Kidney (tissue), 14 donors: ENCODE results near the gene BABAM2. TPM values are rescaled to one million over a fixed set of nuclear protein-coding genes. Genes with fewer than 3 reads are reported as not detected.

Source experiments
- DNase-seq, 5 donors: peaks; one replicate each; pipeline ENCODE4 v3.0.0-alpha.2; 2013 to 2020
- FAIRE-seq: peaks from 2 replicates; lab custom pipeline; 2012; peaks lifted over from hg19 to GRCh38; lab: Jason Lieb, UNC
- H3K27ac ChIP-seq, 2 donors: one replicate each; pipeline ENCODE4 v1.7.0; 2013; ENCODE audit warnings: low read depth in 2 of 2, low read length in 2 of 2, inconsistent platforms in 1 of 2
- H3K27me3 ChIP-seq: one replicate; pipeline ENCODE4 v1.7.1; 2013; ENCODE audit warnings: low read length, inconsistent platforms; ENCODE audit not compliant: control insufficient read depth, insufficient read depth
- H3K36me3 ChIP-seq, 3 donors: one replicate each; pipeline versions ENCODE4 v1.7.0 to v1.7.1; 2013; ENCODE audit warnings: low read length in 3 of 3, control low read depth in 1 of 3, inconsistent platforms in 1 of 3; ENCODE audit not compliant: insufficient read depth in 3 of 3, control insufficient read depth in 2 of 3
- H3K4me1 ChIP-seq, 3 donors: one replicate each; pipeline versions ENCODE4 v1.7.0 to v1.7.1; 2013; ENCODE audit warnings: low read length in 3 of 3, inconsistent platforms in 1 of 3, low read depth in 1 of 3; ENCODE audit not compliant: control insufficient read depth in 2 of 3, insufficient read depth in 2 of 3
- H3K4me3 ChIP-seq, 3 donors: one replicate each; pipeline versions ENCODE4 v1.7.0 to v1.8.1; 2013; ENCODE audit warnings: low read length in 3 of 3, control low read depth in 1 of 3, inconsistent platforms in 1 of 3
- H3K9ac ChIP-seq, 3 donors: one replicate each; pipeline versions ENCODE4 v1.7.0 to v1.7.1; 2013; ENCODE audit warnings: low read length in 3 of 3, control low read depth in 1 of 3, inconsistent platforms in 1 of 3
- H3K9me3 ChIP-seq, 3 donors: one replicate each; pipeline versions ENCODE4 v1.7.0 to v1.7.1; 2013; ENCODE audit warnings: low read length in 3 of 3, control low read depth in 1 of 3, inconsistent platforms in 1 of 3; ENCODE audit not compliant: control insufficient read depth in 2 of 3, insufficient read depth in 1 of 3
- CTCF ChIP-seq: IDR thresholded peaks from 3 replicates; pipeline ENCODE4 v1.5.1; 2012; ENCODE audit warnings: mild to moderate bottlenecking, moderate library complexity, borderline replicate concordance; ENCODE audit not compliant: insufficient read depth; ENCODE audit errors: extremely low read depth
- intact Hi-C: fragments of 100-400 bp; cut with DNase I; formaldehyde crosslinking; loops from one replicate; pipeline ENCODE4 v1.11.1; 2022
- polyA plus RNA-seq: library from polyadenylated mRNA; stranded (reverse); fragments of 350-450 nt; fragmentation: Illumina TruSeq; extraction: RNeasy Lipid Tissue Mini Kit (QIAGEN cat#74804); gene quantifications from one replicate; pipeline ENCODE4 v1.2.3, GENCODE V29; 2014; ENCODE audit warnings: low read depth, low replicate concordance; ENCODE audit not compliant: insufficient read depth
- total RNA-seq: library from RNA; stranded (reverse); fragmentation: NEBNext Ultra II Directional; extraction: Animal tissue kit (Norgen Biotek cat#: 25700); gene quantifications from one replicate; pipeline ENCODE4 v1.2.1, GENCODE V29; 2021
- donor health status: control.
- donor health status: control.
- donor health status: control.
- donor health status: control.
- donor health status: control.
- donor health status: DM: yes; HTN: yes; CAD: no.
- donor health status: Normal renal cell carcinoma (clear cell type).

The BABAM2 gene
- total and polyA plus RNA-seq, 2 donors from 2014 or later: 68.4 to 74.1 TPM

- FAIRE-seq (no peak), DNase-seq (no peak)
- Histone ChIP-seq H3K4me1 (peaks cover 0 to 12% (median 0%) of the 10 kb centered on the region in 3 donors), H3K9me3 (no peaks in the 10 kb centered on the region), H3K9ac (no peak overlapping the region), H3K36me3 (no peaks in the 10 kb centered on the region), H3K4me3 (no peak overlapping the region), H3K27me3 (no peaks in the 10 kb centered on the region), H3K27ac (no peak overlapping the region)
- TF ChIP-seq CTCF: no peak
- intact Hi-C loops: no loop called here
Measured at GRCh38 chr2:27885234-27885633, 5.3 kb upstream of the BABAM2 start.

DNA sequence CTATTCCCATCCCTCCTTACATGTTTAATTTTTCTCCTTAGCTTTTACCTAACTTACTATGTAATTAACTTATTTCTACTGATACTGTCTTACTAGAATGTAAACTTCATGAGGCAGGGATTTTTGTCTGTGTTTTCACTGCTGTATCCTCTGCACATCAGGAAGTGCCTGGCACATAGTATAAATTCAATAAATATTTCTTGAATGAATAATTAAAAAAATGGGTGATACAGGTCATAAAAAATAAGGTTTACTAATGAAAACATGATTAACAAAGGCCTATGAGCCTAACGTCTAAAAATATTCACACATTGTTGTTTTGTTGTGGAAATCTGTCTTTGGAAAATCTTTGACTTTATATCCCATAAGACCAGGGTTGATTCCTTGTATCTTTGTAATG, 4.9 kb upstream of the BABAM2 start:
- intact Hi-C loops: no loop called here
- H3K4me3 ChIP-seq: no peak overlapping the region
- H3K9me3 ChIP-seq: no peaks in the 10 kb centered on the region
- no peaks in the 10 kb centered on the region for H3K27me3 ChIP-seq
- FAIRE-seq (no peak), DNase-seq (no peak)
- H3K9ac ChIP-seq: no peak overlapping the region
- TF ChIP-seq CTCF: no peak
- peaks cover 0 to 12% (median 0%) of the 10 kb centered on the region in 3 donors for H3K4me1 ChIP-seq
- H3K27ac ChIP-seq: no peak overlapping the region
- H3K36me3 ChIP-seq: no peaks in the 10 kb centered on the region

DNA sequence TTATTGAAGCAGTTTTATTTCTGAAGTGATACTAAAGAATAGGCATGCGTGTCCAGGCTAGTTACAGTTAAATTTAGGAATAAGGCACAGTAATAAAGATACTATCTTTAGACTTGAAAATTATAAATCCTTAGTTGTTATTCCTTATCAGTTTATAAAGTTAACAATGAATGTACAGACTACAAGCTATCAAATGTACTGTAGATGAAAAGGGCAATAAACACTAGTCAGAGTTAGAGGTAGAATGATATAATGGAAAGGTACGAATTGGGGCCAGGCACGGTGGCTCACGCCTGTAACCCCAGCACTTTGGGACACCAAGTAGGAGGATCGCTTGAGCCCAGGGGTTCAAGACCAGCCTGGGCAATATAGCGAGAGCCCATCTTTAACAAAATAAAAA, 4.2 kb upstream of the BABAM2 start:
- Histone ChIP-seq H3K4me1 (peaks cover 0 to 13% (median 0%) of the 10 kb centered on the region in 3 donors), H3K9ac (no peak overlapping the region), H3K36me3 (no peaks in the 10 kb centered on the region), H3K27ac (no peak overlapping the region), H3K9me3 (no peaks in the 10 kb centered on the region), H3K27me3 (no peaks in the 10 kb centered on the region), H3K4me3 (no peak overlapping the region)
- TF ChIP-seq CTCF: no peak
- DNase-seq: no peak
- intact Hi-C loops: no loop called here
- no peak for FAIRE-seq

DNA sequence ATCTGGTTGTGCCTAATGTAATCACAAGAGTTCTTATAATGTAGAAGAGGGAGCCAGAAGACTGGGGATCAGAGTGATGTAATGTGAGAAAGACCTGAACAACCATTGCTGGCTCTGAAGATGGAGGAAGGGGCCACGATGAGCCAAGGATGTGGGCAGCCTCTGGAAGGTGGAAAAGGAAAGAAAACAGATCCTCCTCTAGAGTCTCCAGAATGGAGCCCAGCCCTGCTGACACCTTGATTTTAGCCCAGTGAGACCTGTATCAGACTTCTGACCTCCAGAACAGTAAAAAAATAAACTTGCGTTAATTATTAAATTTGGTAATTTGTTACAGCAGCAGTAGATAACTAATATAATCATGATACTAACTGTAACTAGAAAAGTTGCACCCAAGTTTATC, 3.4 kb upstream of the BABAM2 start:
- Histone ChIP-seq H3K4me3 (no peak overlapping the region), H3K36me3 (no peaks in the 10 kb centered on the region), H3K9ac (no peak overlapping the region), H3K27ac (no peak overlapping the region), H3K4me1 (peaks cover 0 to 17% (median 0%) of the 10 kb centered on the region in 3 donors), H3K27me3 (no peaks in the 10 kb centered on the region), H3K9me3 (no peaks in the 10 kb centered on the region)
- DNase-seq (no peak), FAIRE-seq (no peak)
- TF ChIP-seq CTCF: no peak
- intact Hi-C loops: no loop called here
